ENCODE measurements around the gene PRKG1. TPM values are rescaled to one million over a fixed set of nuclear protein-coding genes. Genes with fewer than 3 reads are reported as not detected.

PRKG1 gene
- total RNA-seq (2021) = 15.6 to 16.5 TPM (median 15.7 TPM) in 3 replicates
- Bru-seq, nascent RNA = percentile 65 among the genes with signal in this experiment
- long read RNA-seq, experiment 1, partial matches to known transcripts = 7 of 73 reads
- long read RNA-seq, experiment 1, other reads (novel, unspliced or antisense) = 65 of 73 reads
- long read RNA-seq, experiment 2, partial matches to known transcripts = 1 of 21 reads
- long read RNA-seq, experiment 2, other reads (novel, unspliced or antisense) = 20 of 21 reads
- long read RNA-seq, experiment 3, partial matches to known transcripts = 1 of 9 reads
- long read RNA-seq, experiment 3, other reads (novel, unspliced or antisense) = 8 of 9 reads

GRCh38 chr10:51074238-51075028 is at the start of gene PRKG1:
TSS of gene PRKG1 (plus strand) at chr10:51074487.
- Mint-ChIP-seq H3K4me1 (peaks cover 41% of the 10 kb centered on the region), H3K27ac (peak within 1 kb of the TSS; percentile 87), H3K9me3 (no peaks in the 10 kb centered on the region), H3K4me3 (peak within 1 kb of the TSS; percentile 92), H3K36me3 (no peaks in the 10 kb centered on the region), H3K27me3 (ENCODE audit: low read depth) (peaks cover 17% of the 10 kb centered on the region)
- ChIA-PET POLR2A (interaction anchor here (1.2 to 2.9 kb wide), 2 partner anchors 9 to 181 kb away, joined by 3 to 25 read pairs; no protein-coding TSS in a partner anchor), CTCF (interaction anchor here (1.0 to 2.6 kb wide), 6 partner anchors 9 to 348 kb away, joined by 3 to 23 read pairs (median 4); no protein-coding TSS in a partner anchor)
- ATAC-seq (peak; percentile 83), DNase-seq (ENCODE audit: low spot score) (peak; percentile 81)
- TF ChIP-seq MAX (CRISPR knock-in tag; IDR thresholded peaks at IDR 0.05) (peak; percentile 84), KAT7 (CRISPR knock-in tag; IDR thresholded peaks at IDR 0.05; ENCODE audit: borderline replicate concordance) (peak; percentile 21; the same call in 1 of the 2 replicates), FOXP1 (CRISPR knock-in tag; IDR thresholded peaks at IDR 0.05; ENCODE audit: borderline replicate concordance) (peak; percentile 65; the same call in 1 of the 2 replicates), AFF4 (CRISPR knock-in tag; IDR thresholded peaks at IDR 0.05; ENCODE audit: borderline replicate concordance) (no peak), HMGXB4 (CRISPR knock-in tag; IDR thresholded peaks at IDR 0.05) (peak; percentile 74; the same call in 1 of the 2 replicates), NFE2L1 (CRISPR knock-in tag; IDR thresholded peaks at IDR 0.05) (peak; percentile 74; the same call in 1 of the 2 replicates), ARID4B (CRISPR knock-in tag; IDR thresholded peaks at IDR 0.05; ENCODE audit: borderline replicate concordance) (peak; percentile 82; the same call in 1 of the 2 replicates), FOXK1 (CRISPR knock-in tag; IDR thresholded peaks at IDR 0.05) (peak; percentile 55), SMAD4 (CRISPR knock-in tag; IDR thresholded peaks at IDR 0.05) (no peak), FOXJ3 (CRISPR knock-in tag; IDR thresholded peaks at IDR 0.05; ENCODE audit: borderline replicate concordance) (no peak), ATF2 (CRISPR knock-in tag; IDR thresholded peaks at IDR 0.05; ENCODE audit: borderline replicate concordance, low read depth) (no peak), ZBTB43 (CRISPR knock-in tag; IDR thresholded peaks at IDR 0.05) (peak; percentile 79; the same call in 1 of the 2 replicates), TEAD1 (CRISPR knock-in tag; IDR thresholded peaks at IDR 0.05) (peak; percentile 26; the same call in 1 of the 2 replicates), ZNF281 (CRISPR knock-in tag; IDR thresholded peaks at IDR 0.05) (0 out of 2 replicates have a peak, but pooled peaks have one; percentile 36), ZBTB21 (CRISPR knock-in tag; IDR thresholded peaks at IDR 0.05; ENCODE audit: borderline replicate concordance) (peak; percentile 16; the same call in 1 of the 2 replicates), USF2 (CRISPR knock-in tag; IDR thresholded peaks at IDR 0.05) (peak; percentile 81)

All from WTC11 (cell line).